Heart left ventricle (tissue), 16 donors: ENCODE results near the gene FOXP1. TPM values are rescaled to one million over a fixed set of nuclear protein-coding genes. Genes with fewer than 3 reads are reported as not detected.

ENCODE experiments used
- ATAC-seq, 4 donors: fragments of 200-7000 bp; cut with Tn5 transposase; one replicate each; pipeline ENCODE4 v1.9.1; 2020 to 2022; ENCODE audit warnings: moderate library complexity in 4 of 4, mild to moderate bottlenecking in 3 of 4, moderate number of reproducible peaks in 1 of 4
- DNase-seq, 5 donors: peaks; one replicate each; pipeline ENCODE4 v3.0.0-alpha.2; 2020
- H3K27ac ChIP-seq, 12 donors: fragments of 200-600 bp; sonication (generic) in 4 of 12; one replicate each; pipeline versions ENCODE4 v1.5.0 to v1.8.0; 2016 to 2022; ENCODE audit warnings: mild to moderate bottlenecking in 2 of 12
- H3K27me3 ChIP-seq, 9 donors: fragments of 200-600 bp; sonication (generic) in 2 of 9; one replicate each; pipeline versions ENCODE4 v1.5.1 to v1.8.0; 2016 to 2022; ENCODE audit warnings: mild to moderate bottlenecking in 3 of 9
- H3K36me3 ChIP-seq, 9 donors: fragments of 200-600 bp; sonication (generic) in 2 of 9; one replicate each; pipeline versions ENCODE4 v1.5.0 to v1.8.0; 2018 to 2022; ENCODE audit warnings: mild to moderate bottlenecking in 2 of 9
- H3K4me1 ChIP-seq, 12 donors: fragments of 200-600 bp; sonication (generic) in 4 of 12; one replicate each; pipeline versions ENCODE4 v1.5.0 to v1.8.0; 2016 to 2022; ENCODE audit warnings: mild to moderate bottlenecking in 3 of 12
- H3K4me3 ChIP-seq, 12 donors: fragments of 200-600 bp; sonication (generic) in 4 of 12; one replicate each; pipeline versions ENCODE4 v1.5.0 to v1.8.0; 2017 to 2022; ENCODE audit warnings: mild to moderate bottlenecking in 9 of 12, moderate library complexity in 4 of 12
- H3K9me3 ChIP-seq, 12 donors: fragments of 200-600 bp; sonication (generic) in 4 of 12; one replicate each; pipeline versions ENCODE4 v1.5.0 to v1.8.0; 2016 to 2022; ENCODE audit warnings: mild to moderate bottlenecking in 1 of 12
- CTCF ChIP-seq, 12 donors: fragments of 200-600 bp; sonication (generic) in 4 of 12; IDR thresholded peaks; one replicate each; pipeline versions ENCODE4 v1.5.0 to v1.8.0; 2018 to 2022; ENCODE audit warnings: antibody characterized with exemption in 12 of 12, mild to moderate bottlenecking in 5 of 12
- POLR2A ChIP-seq, 2 donors: fragments of 450-650 bp; IDR thresholded peaks; one replicate each; pipeline ENCODE4 v1.6.1; 2017; ENCODE audit warnings: antibody characterized with exemption in 2 of 2, mild to moderate bottlenecking in 2 of 2, moderate library complexity in 2 of 2
- WGBS, 4 donors: extraction: QIAGEN DNeasy Blood & Tissue Kit in 2 of 4; methylation state at CpG; one replicate each; pipeline versions ENCODE4 v1.1.5 to v1.1.7; 2013 to 2018; 5-methylcytosine and 5-hydroxymethylcytosine counted together
- intact Hi-C, 10 donors: fragments of 100-400 bp; cut with DNase I; formaldehyde crosslinking; loops; one replicate each; pipeline versions ENCODE4 v1.11.1 to v1.14.2; 2022
- polyA plus RNA-seq, 2 donors: library from polyadenylated mRNA; stranded (reverse); fragments of 200-250 nt; gene quantifications; one replicate each; pipeline ENCODE4 v1.2.3, GENCODE V29; 2013
- total RNA-seq, 9 donors: library from RNA; depleted of rRNA in 2 of 9; stranded (reverse); fragments of >200 nt in 2 of 9; fragmentation: NEBNext Ultra II Directional in 3 of 9; extraction: Animal tissue kit (Norgen Biotek cat#: 25700) in 3 of 9; gene quantifications; one replicate each; pipeline versions ENCODE4 v1.1.0 to v1.2.4, GENCODE V29; 2016 to 2023
- donor health status: ischemic (EF 13 %, LVEDD 7.1; RV severe dilation, severe dysfunction).
- donor health status: healthy with polysubstance abuse.
- donor health status: DM: no; HTN: yes; CAD: no.
- donor health status: DM: no; HTN: no; CAD: no.
- donor health status: ischemic (EF 25% LVEDD 6.9; RV normal size, moderate dysfunction).
- donor health status: ischemic (EF 25% LVEDD 5.7; RV mildly dilated, moderate dysfunction).
- donor health status: healthy.
- donor health status: DM: yes; HTN: yes; CAD: no.
- donor health status: ischemic (EF 35%, LVEDD 5.7; RV mildly dilated, moderate dysfunction).
- donor health status: nonischemic (EF 11% LVEDD 7.7; RV severe dilation, severe dysfunction).
- donor health status: DM: yes; HTN: yes; CAD: no.
- donor health status: PGD.
- donor health status: ischemic (EF 29% LVEDD 5.4; RV normal size, mild dysfunction).
- donor health status: nonischemic (EF 23%, LVEDD 6.1; RV moderate dilation, normal function).

The FOXP1 gene
- total and polyA plus RNA-seq, 11 donors = 14.9 to 67.8 (median 41.1) TPM

- no peaks in the 10 kb centered on the region for H3K36me3 ChIP-seq
- WGBS, 4 donors = 14 to 28% (median 25%) methylated on average over 1 of the region's 1 CpG
- H3K27ac ChIP-seq = no peak overlapping the region
Measured at GRCh38 chr3:71124048-71124447, 459.5 kb downstream of the FOXP1 start.

GRCh38 chr3:71122641-71123040, 460.9 kb downstream of the FOXP1 start:
- Histone ChIP-seq H3K36me3 (no peaks in the 10 kb centered on the region), H3K27me3 (no peaks in the 10 kb centered on the region), H3K4me1 (peaks cover 1 to 84% (median 50%) of the 10 kb centered on the region in 12 donors), H3K4me3 (no peak overlapping the region), H3K9me3 (no peaks in the 10 kb centered on the region), H3K27ac (peak overlapping the region in 1 of 12 donors; percentile 29)
- intact Hi-C loops = loop anchor here in 1 of 10 donors (10.0 kb wide), 1 partner anchor 182 kb away; no protein-coding TSS in a partner anchor
- no peak for DNase-seq
- WGBS, 4 donors = 57 to 65% (median 62%) methylated on average over 4 of the region's 4 CpGs
- ATAC-seq = no peak
- no peak for TF ChIP-seq POLR2A (IDR thresholded peaks at IDR 0.05)
- TF ChIP-seq CTCF (IDR thresholded peaks at IDR 0.05) = no peak

More at GRCh38 chr3:71124048-71124447, 459.5 kb downstream of the FOXP1 start:
- DNase-seq (no peak), ATAC-seq (no peak)
- Histone ChIP-seq H3K9me3 (no peaks in the 10 kb centered on the region), H3K27me3 (no peaks in the 10 kb centered on the region), H3K4me1 (peaks cover 3 to 82% (median 48%) of the 10 kb centered on the region in 12 donors), H3K4me3 (no peak overlapping the region)
- no peak for TF ChIP-seq POLR2A (IDR thresholded peaks at IDR 0.05)
- TF ChIP-seq CTCF (IDR thresholded peaks at IDR 0.05) = no peak
- intact Hi-C loops = loop anchor here in 1 of 10 donors (10.0 kb wide), 1 partner anchor 181 kb away; no protein-coding TSS in a partner anchor

- Histone ChIP-seq H3K27ac (peak overlapping the region in 1 of 12 donors; percentile 29), H3K4me1 (peaks cover 0 to 82% (median 46%) of the 10 kb centered on the region in 12 donors), H3K9me3 (no peaks in the 10 kb centered on the region), H3K36me3 (no peaks in the 10 kb centered on the region), H3K27me3 (no peaks in the 10 kb centered on the region), H3K4me3 (no peak overlapping the region)
- peak in 1 of 5 donors; percentile 43 for DNase-seq
- TF ChIP-seq POLR2A (IDR thresholded peaks at IDR 0.05) (no peak), CTCF (IDR thresholded peaks at IDR 0.05) (no peak)
- WGBS, 4 donors = 30 to 74% (median 59%) methylated on average over 3 of the region's 3 CpGs
- ATAC-seq = peak in 2 of 4 donors; percentile 54 to 66
- intact Hi-C loops = loop anchor here in 1 of 10 donors (10.0 kb wide), 1 partner anchor 183 kb away; no protein-coding TSS in a partner anchor
Measured at GRCh38 chr3:71121429-71122167, 461.9 kb downstream of the FOXP1 start.

DNA sequence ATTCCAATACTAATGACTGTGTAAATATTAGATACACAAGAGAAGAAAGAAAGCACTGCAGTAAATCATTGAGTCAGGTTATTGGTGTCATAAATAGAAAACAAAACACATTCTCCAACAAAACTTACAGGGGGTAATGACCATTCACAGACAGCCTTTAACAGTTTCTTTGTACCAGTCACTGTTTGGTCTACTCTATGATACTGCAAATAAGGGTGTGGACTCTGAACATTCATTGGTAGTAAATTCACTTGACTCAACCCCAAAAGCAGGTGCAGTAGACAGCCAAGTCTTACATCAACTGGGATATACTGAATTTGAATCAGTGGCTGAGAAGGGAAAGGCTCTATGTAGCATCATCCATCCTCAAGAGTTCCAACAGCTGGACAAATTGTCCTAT, 463.5 kb downstream of the FOXP1 start:
- Histone ChIP-seq H3K4me3 (no peak overlapping the region), H3K4me1 (peaks cover 0 to 68% (median 42%) of the 10 kb centered on the region in 12 donors), H3K36me3 (no peaks in the 10 kb centered on the region), H3K27me3 (no peaks in the 10 kb centered on the region), H3K9me3 (no peaks in the 10 kb centered on the region), H3K27ac (peak overlapping the region in 1 of 12 donors; percentile 27)
- intact Hi-C loops = loop anchor here in 1 of 10 donors (10.0 kb wide), 1 partner anchor 185 kb away; no protein-coding TSS in a partner anchor
- ATAC-seq (peak in 1 of 4 donors; percentile 5), DNase-seq (no peak)
- TF ChIP-seq CTCF (IDR thresholded peaks at IDR 0.05) (no peak), POLR2A (IDR thresholded peaks at IDR 0.05) (no peak)
